Measurements from ENCODE around the gene RCSD1. TPM values are rescaled to one million over a fixed set of nuclear protein-coding genes. Genes with fewer than 3 reads are reported as not detected.

Gene RCSD1
- total and polyA plus RNA-seq, 2 of the 13 experiments (the other 11 are each of a cell fraction or from before 2014, with no cell fraction given) = not detected

DNA sequence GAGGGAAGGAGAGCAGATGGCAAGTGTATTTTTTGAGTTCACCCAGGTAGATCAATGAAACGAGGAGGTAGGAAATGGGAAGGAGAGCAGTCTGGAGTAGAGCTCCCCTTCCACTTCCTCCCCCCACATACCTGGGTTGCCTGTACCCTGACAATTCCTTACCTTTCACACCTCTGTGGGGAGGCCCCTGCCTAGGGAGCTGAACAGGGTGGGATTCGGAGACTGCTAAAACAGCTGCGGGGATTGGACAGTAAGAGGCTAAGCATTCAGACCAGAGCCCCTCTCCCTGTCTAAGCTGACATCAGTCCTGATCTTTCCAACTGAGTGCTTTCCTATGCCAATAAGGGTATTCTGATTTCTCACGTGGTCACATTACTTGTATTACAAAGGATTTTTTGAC is 14.5 kb downstream of the RCSD1 start (continued):
- TF ChIP-seq ZNF253 (CRISPR knock-in tag; IDR thresholded peaks at IDR 0.05; ENCODE audit: borderline replicate concordance) (no peak), SIX4 (CRISPR knock-in tag; IDR thresholded peaks at IDR 0.05) (no peak), DPF2 (CRISPR knock-in tag; IDR thresholded peaks at IDR 0.05; ENCODE audit: borderline replicate concordance, low read depth) (no peak)
- TF ChIP-seq, protein P1, sequence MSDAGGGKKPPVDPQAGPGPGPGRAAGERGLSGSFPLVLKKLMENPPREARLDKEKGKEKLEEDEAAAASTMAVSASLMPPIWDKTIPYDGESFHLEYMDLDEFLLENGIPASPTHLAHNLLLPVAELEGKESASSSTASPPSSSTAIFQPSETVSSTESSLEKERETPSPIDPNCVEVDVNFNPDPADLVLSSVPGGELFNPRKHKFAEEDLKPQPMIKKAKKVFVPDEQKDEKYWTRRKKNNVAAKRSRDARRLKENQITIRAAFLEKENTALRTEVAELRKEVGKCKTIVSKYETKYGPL (CRISPR knock-in tag; IDR thresholded peaks at IDR 0.05) = no peak
- TF ChIP-seq, protein P2, sequence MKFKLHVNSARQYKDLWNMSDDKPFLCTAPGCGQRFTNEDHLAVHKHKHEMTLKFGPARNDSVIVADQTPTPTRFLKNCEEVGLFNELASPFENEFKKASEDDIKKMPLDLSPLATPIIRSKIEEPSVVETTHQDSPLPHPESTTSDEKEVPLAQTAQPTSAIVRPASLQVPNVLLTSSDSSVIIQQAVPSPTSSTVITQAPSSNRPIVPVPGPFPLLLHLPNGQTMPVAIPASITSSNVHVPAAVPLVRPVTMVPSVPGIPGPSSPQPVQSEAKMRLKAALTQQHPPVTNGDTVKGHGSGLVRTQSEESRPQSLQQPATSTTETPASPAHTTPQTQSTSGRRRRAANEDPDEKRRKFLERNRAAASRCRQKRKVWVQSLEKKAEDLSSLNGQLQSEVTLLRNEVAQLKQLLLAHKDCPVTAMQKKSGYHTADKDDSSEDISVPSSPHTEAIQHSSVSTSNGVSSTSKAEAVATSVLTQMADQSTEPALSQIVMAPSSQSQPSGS (CRISPR knock-in tag; IDR thresholded peaks at IDR 0.05) = no peak

DNA sequence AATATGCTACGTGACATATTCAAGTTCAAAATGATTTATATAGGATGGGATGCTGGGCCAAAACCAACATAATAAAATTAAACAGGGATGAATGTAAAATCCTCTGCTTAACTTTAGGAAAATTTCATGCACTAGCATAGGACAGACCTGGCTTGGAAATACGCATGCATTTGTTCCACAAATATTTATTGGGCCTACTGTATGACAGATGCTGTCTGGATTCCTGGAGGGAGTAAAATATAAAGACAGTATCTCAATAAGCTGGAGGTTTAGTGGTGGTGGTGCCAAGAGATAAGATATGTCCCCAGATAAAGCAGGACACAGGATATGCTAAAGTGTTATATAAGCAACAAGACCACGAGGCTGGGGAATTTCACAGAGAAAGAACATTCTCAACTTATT is 15.1 kb downstream of the RCSD1 start:
- Histone ChIP-seq H3K36me3 (replicated peaks in 1 of 2; ENCODE audit: control insufficient read depth in 1 of 2, insufficient read depth in 2 of 2, low read length in 2 of 2) (no peaks in the 10 kb centered on the region), H2AFZ (ENCODE audit: low read length) (no peak overlapping the region), H3K4me1 (ENCODE audit: insufficient read depth, low read length) (no peaks in the 10 kb centered on the region), H3K4me2 (ENCODE audit: low read depth, low read length) (no peak overlapping the region), H3K27me3 (ENCODE audit: control insufficient read depth in 1 of 2, insufficient read depth in 2 of 2, low read length in 2 of 2) (peaks cover 0 to 12% of the 10 kb centered on the region in 2 experiments; a peak in 3 of 5 replicates), H3K27ac (ENCODE audit: extremely low read length, insufficient read depth, low read length) (no peak overlapping the region), H3K9me3 (ENCODE audit: low read length) (no peaks in the 10 kb centered on the region), H3K4me3 (replicated peaks in 1 of 3; ENCODE audit: insufficient read depth in 1 of 3, low read depth in 2 of 3, low read length in 3 of 3) (no peak overlapping the region), H3K79me2 (ENCODE audit: insufficient read depth, low read length) (no peaks in the 10 kb centered on the region), H3K9ac (ENCODE audit: insufficient read depth, low read depth, low read length) (no peak overlapping the region), H4K20me1 (ENCODE audit: insufficient read depth, low read length) (no peaks in the 10 kb centered on the region)
- in situ Hi-C loops (cut with HindIII; ENCODE audit: extremely low pct_ligation_motif_present, low pct_unique_long_range_greater_than_20kb) (no loop called here), intact Hi-C loops (cut with micrococcal nuclease; ENCODE audit: unreplicated experiment) (no loop called here)
- no peak for ATAC-seq
- FAIRE-seq = no peak
- no TSS peak for BruUV-seq (replicated peaks)
- ChIA-PET POLR2A (no interaction called here), CTCF (ENCODE audit: low intra/inter-chr PET ratio, low total read pairs) (no interaction called here)
- WGBS (ENCODE audit: low lambda C conversion rate) = 8% methylated on average over 3 of the region's 3 CpGs
- DNase-seq (ENCODE audit: low spot score) = no peak
- TF ChIP-seq MAF1 (CRISPR knock-in tag; IDR thresholded peaks at IDR 0.05; ENCODE audit: borderline replicate concordance) = no peak
- TF ChIP-seq TARDBP (CRISPR knock-in tag; IDR thresholded peaks at IDR 0.05) = no peak
- no peak for TF ChIP-seq ZNF773 (CRISPR knock-in tag; IDR thresholded peaks at IDR 0.05; ENCODE audit: borderline replicate concordance)
- TF ChIP-seq FOXJ3 (CRISPR knock-in tag; IDR thresholded peaks at IDR 0.05; ENCODE audit: borderline replicate concordance) = no peak
- no peak for TF ChIP-seq KDM5A (IDR thresholded peaks at IDR 0.05; ENCODE audit: borderline replicate concordance, low read length)
- TF ChIP-seq ATAD3A (CRISPR knock-in tag; IDR thresholded peaks at IDR 0.05) = no peak
- no peak for TF ChIP-seq REXO4 (CRISPR knock-in tag; IDR thresholded peaks at IDR 0.05; ENCODE audit: borderline replicate concordance)
- TF ChIP-seq, protein P3, sequence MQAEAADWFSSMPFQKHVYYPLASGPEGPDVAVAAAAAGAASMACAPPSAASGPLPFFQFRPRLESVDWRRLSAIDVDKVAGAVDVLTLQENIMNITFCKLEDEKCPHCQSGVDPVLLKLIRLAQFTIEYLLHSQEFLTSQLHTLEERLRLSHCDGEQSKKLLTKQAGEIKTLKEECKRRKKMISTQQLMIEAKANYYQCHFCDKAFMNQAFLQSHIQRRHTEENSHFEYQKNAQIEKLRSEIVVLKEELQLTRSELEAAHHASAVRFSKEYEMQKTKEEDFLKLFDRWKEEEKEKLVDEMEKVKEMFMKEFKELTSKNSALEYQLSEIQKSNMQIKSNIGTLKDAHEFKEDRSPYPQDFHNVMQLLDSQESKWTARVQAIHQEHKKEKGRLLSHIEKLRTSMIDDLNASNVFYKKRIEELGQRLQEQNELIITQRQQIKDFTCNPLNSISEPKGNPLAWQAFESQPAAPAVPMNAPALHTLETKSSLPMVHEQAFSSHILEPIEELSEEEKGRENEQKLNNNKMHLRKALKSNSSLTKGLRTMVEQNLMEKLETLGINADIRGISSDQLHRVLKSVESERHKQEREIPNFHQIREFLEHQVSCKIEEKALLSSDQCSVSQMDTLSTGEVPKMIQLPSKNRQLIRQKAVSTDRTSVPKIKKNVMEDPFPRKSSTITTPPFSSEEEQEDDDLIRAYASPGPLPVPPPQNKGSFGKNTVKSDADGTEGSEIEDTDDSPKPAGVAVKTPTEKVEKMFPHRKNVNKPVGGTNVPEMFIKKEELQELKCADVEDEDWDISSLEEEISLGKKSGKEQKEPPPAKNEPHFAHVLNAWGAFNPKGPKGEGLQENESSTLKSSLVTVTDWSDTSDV (CRISPR knock-in tag; IDR thresholded peaks at IDR 0.05) = no peak
- TF ChIP-seq ZNF354B (CRISPR knock-in tag; IDR thresholded peaks at IDR 0.05) = no peak
- TF ChIP-seq ZNF75D (CRISPR knock-in tag; IDR thresholded peaks at IDR 0.05; ENCODE audit: borderline replicate concordance) = no peak
- no peak for TF ChIP-seq NR2F1 (CRISPR knock-in tag; IDR thresholded peaks at IDR 0.05)
